D721Med (cell line): ENCODE data around the gene AVPR2.
A peak's percentile ranks its signal among the peaks of the same experiment; 100 is the strongest.

ENCODE experiments used
- DNase-seq: peaks from one replicate; pipeline ENCODE4 v3.0.0; 2011; ENCODE audit warnings: low spot score; ENCODE audit not compliant: insufficient read length
- FAIRE-seq: peaks from 2 replicates; lab custom pipeline; 2011; peaks lifted over from hg19 to GRCh38; lab: Jason Lieb, UNC
- TF ChIP-seq, protein P1 (sequence below): IDR thresholded peaks from 2 replicates; pipeline ENCODE4 v1.5.1; 2012; ENCODE audit warnings: mild to moderate bottlenecking, control low read depth; ENCODE audit not compliant: insufficient read depth; ENCODE audit errors: missing control alignments

AVPR2 gene

DNA sequence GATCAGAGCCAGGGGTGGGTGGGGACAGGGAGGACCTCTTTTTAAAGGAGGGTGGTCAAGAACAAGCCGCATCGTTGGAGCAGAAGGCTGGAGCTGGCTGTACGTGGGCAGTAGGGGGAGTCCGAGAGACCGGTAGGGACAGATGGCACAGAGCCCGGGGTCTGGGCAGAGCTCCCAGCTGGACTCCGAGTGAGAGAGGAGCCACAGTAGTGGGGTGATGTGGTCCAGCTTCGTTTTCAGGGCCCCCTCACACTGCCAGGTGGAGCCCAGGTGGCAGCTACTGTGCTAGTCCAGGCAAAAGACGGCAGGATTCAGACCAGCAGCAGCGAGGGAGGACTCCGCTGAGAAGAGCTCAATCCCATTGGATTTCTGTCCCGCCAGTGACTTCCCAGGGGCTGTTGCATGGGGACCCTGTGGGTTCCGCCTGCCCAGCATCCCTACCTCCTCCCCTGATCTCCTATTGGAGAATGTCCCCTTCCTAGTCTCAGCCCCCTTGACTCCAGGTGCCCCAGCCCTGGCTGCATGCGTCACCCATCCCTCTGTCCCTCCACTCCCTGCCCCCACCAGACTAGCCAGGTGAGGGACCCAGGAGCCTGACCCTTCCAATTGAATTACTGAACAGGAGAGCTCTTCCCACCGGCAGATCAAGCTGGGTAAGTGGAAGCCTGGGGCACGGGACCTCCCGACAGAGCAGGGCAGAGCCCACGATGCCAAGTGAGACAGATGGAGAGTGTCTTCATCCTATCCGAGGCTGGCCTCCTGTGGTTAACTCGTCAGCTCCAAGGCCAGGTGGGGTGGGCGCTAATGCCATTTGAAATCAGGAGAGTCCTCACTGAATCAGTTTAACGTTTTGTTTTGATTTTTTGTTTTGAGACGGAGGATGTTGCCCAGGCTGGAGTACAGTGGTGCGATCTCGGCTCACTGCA, 18.7 kb downstream of the AVPR2 start:
- DNase-seq (no peak), FAIRE-seq (no peak)
- TF ChIP-seq, protein P1, sequence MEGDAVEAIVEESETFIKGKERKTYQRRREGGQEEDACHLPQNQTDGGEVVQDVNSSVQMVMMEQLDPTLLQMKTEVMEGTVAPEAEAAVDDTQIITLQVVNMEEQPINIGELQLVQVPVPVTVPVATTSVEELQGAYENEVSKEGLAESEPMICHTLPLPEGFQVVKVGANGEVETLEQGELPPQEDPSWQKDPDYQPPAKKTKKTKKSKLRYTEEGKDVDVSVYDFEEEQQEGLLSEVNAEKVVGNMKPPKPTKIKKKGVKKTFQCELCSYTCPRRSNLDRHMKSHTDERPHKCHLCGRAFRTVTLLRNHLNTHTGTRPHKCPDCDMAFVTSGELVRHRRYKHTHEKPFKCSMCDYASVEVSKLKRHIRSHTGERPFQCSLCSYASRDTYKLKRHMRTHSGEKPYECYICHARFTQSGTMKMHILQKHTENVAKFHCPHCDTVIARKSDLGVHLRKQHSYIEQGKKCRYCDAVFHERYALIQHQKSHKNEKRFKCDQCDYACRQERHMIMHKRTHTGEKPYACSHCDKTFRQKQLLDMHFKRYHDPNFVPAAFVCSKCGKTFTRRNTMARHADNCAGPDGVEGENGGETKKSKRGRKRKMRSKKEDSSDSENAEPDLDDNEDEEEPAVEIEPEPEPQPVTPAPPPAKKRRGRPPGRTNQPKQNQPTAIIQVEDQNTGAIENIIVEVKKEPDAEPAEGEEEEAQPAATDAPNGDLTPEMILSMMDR: peak; percentile 47

DNA sequence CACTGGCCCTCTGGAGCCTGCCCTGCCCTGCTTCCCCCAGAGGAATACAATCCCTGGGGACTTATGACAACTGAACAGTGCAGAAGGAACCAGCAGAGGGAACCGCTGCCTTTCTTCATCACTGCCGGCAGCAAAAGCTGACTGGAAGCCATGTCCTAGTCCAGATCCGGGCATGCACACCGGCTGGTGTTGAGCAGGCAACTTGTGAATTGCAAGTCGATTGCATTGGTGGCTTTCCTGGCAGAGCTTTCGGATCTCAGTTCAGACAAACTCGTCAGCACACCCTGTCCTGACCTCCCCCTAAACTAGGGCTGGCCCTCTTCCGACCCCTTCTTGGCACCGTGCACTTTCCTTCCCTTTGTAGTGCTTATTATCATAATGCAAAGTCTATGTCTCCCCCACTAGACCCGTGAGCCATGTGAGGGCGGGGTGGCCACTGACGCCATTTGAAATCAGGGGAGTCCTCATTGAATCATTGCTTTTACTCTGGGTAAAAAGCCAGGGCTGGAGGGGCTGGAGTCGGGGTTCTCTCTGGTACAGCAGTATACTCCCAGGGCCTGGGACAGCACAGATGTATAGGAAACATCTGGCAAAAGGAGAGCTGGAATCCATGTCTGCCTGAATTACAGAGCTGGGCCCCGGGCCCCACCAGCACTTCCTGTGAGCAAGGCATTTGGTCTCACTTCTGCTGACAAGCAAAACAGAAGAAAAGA, 19.8 kb downstream of the AVPR2 start:
- DNase-seq (peak; percentile 49), FAIRE-seq (no peak)
- TF ChIP-seq, protein P1: no peak

DNA sequence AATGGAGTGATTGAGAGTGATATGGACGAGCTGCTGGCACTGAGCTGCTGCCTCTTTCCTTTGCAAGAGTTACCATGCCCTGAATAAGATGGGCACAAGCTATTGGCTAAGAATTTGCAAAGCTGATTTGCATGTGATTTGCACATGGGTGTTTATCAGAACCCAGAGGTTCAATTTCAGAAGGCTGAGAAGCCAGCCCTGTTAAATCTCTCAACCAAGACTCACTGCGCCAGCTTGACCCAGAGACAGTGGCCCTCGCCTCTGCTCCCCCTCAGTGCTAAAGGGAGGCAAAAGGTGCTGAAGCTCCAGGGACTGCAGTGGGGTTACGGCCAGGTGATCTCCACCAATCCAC, 20.9 kb downstream of the AVPR2 start:
- DNase-seq: no peak
- no peak for FAIRE-seq
- TF ChIP-seq, protein P1: no peak

DNA sequence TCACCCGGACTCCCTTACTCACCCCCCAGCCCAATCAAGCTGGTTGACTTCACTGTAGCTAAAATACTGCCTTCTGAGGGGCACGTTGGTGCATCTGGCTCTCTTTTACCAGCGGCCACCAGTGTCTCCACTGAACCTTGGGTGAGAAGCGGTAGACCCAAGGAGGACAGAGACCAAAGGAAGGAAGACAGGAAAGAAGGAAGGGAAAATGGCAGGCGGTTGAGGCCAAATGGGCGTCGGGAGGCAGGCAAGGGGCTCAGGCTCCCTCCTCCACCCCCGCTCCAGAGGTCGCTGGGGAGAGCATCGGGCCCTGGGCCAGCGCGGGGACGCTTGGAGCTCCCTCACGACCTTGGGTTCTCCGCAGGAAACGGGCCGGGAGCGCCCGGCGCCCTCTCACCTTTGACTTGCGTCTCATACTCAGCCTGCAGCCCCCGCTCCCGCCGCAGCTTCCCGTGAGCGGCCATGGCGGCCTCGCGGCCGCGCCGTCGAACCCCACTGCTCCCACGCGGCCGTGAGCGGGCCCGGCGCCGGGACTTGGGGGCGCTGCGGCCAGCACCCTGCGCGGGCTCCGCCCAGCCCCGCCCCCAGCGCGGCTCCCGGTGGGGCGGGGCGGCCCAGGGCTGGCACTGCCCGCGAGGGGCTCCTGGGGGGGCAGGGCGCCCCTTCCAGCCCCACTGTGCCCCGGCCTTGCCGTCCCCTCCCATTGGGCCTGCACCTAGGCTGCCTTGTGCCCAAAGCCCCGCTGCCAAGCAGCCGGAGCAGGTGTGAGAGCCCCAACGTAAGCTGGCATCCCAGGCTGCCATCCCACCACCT, 21.5 kb downstream of the AVPR2 start, which contains the start of gene ARHGAP4:
Gene ARHGAP4 (minus strand): TSS at position 526 of the 813 bp plus-strand sequence. CDS start 62 bp downstream, at position 464.
- DNase-seq: no peak
- FAIRE-seq: no peak
- TF ChIP-seq, protein P1: no peak

DNA sequence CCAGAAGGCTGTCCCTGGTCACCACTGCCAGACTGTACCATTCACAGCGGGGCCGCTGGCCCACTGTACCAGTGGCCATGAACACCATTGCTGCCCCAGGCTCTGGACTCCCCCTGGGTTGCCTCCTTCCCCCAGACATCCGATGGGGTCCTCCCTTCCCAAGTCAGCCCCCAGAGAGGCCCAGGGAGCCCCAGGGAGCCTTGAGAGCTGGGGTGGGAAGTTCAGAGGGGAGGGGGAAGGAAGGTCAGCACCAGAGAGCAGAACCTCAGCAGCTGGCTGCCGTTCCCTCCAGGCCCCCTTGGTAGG, 22.0 kb downstream of the AVPR2 start:
- DNase-seq (no peak), FAIRE-seq (no peak)
- TF ChIP-seq, protein P1: no peak

DNA sequence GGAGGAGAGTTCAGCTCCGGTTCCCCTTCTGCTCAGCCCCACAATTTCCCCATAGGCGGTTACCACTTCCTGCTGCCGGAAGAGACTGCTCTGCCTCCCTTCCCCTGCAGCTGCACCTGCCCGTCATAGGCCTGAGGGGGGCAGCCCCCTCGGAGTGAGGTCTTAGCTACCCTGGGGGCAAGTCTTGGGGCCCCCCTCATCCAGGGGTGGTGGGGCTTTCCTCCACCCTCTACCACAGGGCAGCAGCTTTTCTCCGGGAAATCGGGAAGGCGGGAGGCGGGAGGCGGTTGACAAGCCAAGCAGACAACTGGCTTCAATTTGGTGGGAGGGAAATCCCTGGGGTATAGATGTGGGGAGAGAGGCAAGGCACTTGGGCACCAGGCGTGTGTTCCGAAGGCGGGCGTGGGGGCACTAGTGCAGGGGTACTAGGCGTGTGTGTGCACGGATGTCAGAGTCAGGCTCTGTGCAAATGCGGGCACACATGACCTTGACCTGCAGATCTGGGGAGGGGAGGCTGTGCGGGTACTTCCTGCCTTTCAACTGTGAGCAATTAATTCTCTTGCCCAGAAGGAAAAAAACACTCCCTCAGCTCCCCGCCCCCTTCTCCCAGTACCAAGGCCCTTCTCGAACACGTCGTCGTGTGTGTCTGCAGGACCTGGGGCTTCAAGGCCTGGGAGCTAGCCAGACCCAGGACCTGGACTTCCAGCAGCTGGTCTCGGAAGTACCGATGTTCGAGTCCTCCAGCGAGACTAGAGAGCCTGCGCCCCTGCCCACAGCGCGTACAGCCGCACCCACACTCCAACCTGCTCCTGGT, 22.6 kb downstream of the AVPR2 start:
- FAIRE-seq (no peak), DNase-seq (no peak)
- TF ChIP-seq, protein P1: no peak
